GM19043 (cell line): ENCODE measurements around the gene CHAT.

ENCODE experiments used
- ATAC-seq: cut with Tn5 transposase; IDR thresholded peaks from one replicate; pipeline ENCODE4 v1.9.1; 2021; ENCODE audit warnings: low read depth; ENCODE audit not compliant: unreplicated experiment

The CHAT gene

GRCh38 chr10:49651039-49651835 lies 37.4 kb downstream of the CHAT start:
- ATAC-seq, result no peak

GRCh38 chr10:49651917-49652316 lies 38.1 kb downstream of the CHAT start:
- ATAC-seq, result no peak

GRCh38 chr10:49652421-49653272 lies 38.8 kb downstream of the CHAT start:
- no peak for ATAC-seq

GRCh38 chr10:49653273-49653929 lies 39.6 kb downstream of the CHAT start:
- ATAC-seq, result no peak

- no peak for ATAC-seq
Observed at GRCh38 chr10:49654036-49654693, 40.3 kb downstream of the CHAT start.

GRCh38 chr10:49655099-49655498 lies 41.3 kb downstream of the CHAT start:
- ATAC-seq, result no peak

- ATAC-seq, result no peak
Observed at GRCh38 chr10:49656845-49657493, 43.1 kb downstream of the CHAT start.

- ATAC-seq, result no peak
Observed at GRCh38 chr10:49657606-49658005, 43.8 kb downstream of the CHAT start.

GRCh38 chr10:49661140-49661856 lies 47.5 kb downstream of the CHAT start:
- ATAC-seq, result no peak

- no peak for ATAC-seq
Observed at GRCh38 chr10:49662169-49662830, 48.5 kb downstream of the CHAT start.

GRCh38 chr10:49663596-49663995 lies 49.8 kb downstream of the CHAT start:
- no peak for ATAC-seq

- ATAC-seq, result no peak
Observed at GRCh38 chr10:49664006-49664841, 50.4 kb downstream of the CHAT start.

GRCh38 chr10:49664842-49665355 lies 51.1 kb downstream of the CHAT start:
- ATAC-seq, result no peak

- no peak for ATAC-seq
Observed at GRCh38 chr10:49666054-49666615, 52.3 kb downstream of the CHAT start.

- ATAC-seq, result no peak
Observed at GRCh38 chr10:49666685-49667084, 52.8 kb downstream of the CHAT start.

- ATAC-seq, result no peak
Observed at GRCh38 chr10:49667991-49668390, 54.2 kb downstream of the CHAT start.

GRCh38 chr10:49668684-49669083 lies 54.8 kb downstream of the CHAT start:
- ATAC-seq, result no peak
